GM12878 (cell line): ENCODE data around the gene C9orf153. TPM values are rescaled to one million over a fixed set of nuclear protein-coding genes. Genes with fewer than 3 reads are reported as not detected.

ENCODE experiments used
- ATAC-seq: fragments of 200-7000 bp; cut with Tn5 transposase; 3 replicates; pipeline ENCODE4 v1.9.1; 2020; ENCODE audit warnings: mild to moderate bottlenecking, moderate library complexity
- BruUV-seq: library from RNA; stranded (reverse); fragments of 400-500 nt; replicated peaks from 2 replicates; lab custom pipeline; 2021; lab: Mats Ljungman, UMichigan
- CTCF ChIA-PET: fragments of 300-600 bp; sonication (Branson Sonifier 250); formaldehyde crosslinking; extraction: SDS; loops from one replicate; lab custom pipeline; 2021; ENCODE audit warnings: inconsistent platforms; lab: Yijun Ruan, JAX
- POLR2A ChIA-PET: fragments of 350-600 bp; formaldehyde crosslinking; extraction: SDS; loops from one replicate; lab custom pipeline; 2021; ENCODE audit warnings: inconsistent platforms; lab: Charles Lee
- RAD21 ChIA-PET: fragments of 300-600 bp; sonication (Branson Sonifier 250); formaldehyde crosslinking; loops from one replicate; lab custom pipeline; 2023; ENCODE audit warnings: antibody characterized with exemption; ENCODE audit not compliant: unreplicated experiment; lab: Charles Lee
- SMC1A ChIA-PET: fragments of 300-600 bp; sonication (Branson Sonifier 250); formaldehyde crosslinking; loops from one replicate; lab custom pipeline; 2023; ENCODE audit not compliant: unreplicated experiment, uncharacterized antibody; lab: Charles Lee
- DNase-seq: peaks from one replicate; pipeline ENCODE4 v3.0.0-alpha.2; 2011; ENCODE audit warnings: low read depth, low spot score
- FAIRE-seq: peaks from 3 replicates; lab custom pipeline; 2011; peaks lifted over from hg19 to GRCh38; lab: Jason Lieb, UNC
- H2AFZ ChIP-seq: 2 replicates; pipeline ENCODE4 v1.6.0; 2011; ENCODE audit warnings: low read depth, low read length, control low read depth; ENCODE audit not compliant: control insufficient read depth
- H3K27ac ChIP-seq: 2 replicates; pipeline ENCODE4 v1.5.1; 2011; ENCODE audit warnings: control low read depth; ENCODE audit not compliant: control insufficient read depth, insufficient read depth
- H3K27me3 ChIP-seq, 2 experiments: replicated peaks in 1 of 2; 2 replicates each; pipeline versions ENCODE4 v1.6.0 to v1.6.1; 2011; ENCODE audit warnings: low read length in 1 of 2; ENCODE audit not compliant: control insufficient read depth in 2 of 2, insufficient read depth in 2 of 2
- H3K36me3 ChIP-seq, 2 experiments: 2 replicates each; pipeline ENCODE4 v1.5.1; 2011; ENCODE audit warnings: low read length in 1 of 2; ENCODE audit not compliant: control insufficient read depth in 2 of 2, insufficient read depth in 2 of 2
- H3K4me1 ChIP-seq: 2 replicates; pipeline ENCODE4 v1.6.1; 2011; ENCODE audit warnings: mild to moderate bottlenecking, low read length, moderate library complexity, mixed read lengths; ENCODE audit not compliant: control insufficient read depth, insufficient read depth
- H3K4me2 ChIP-seq: 2 replicates; pipeline ENCODE4 v1.6.0; 2011; ENCODE audit warnings: control low read depth; ENCODE audit not compliant: control insufficient read depth, insufficient read depth
- H3K4me3 ChIP-seq: fragments of 200-600 bp; sonication (generic); 2 replicates; pipeline ENCODE4 v1.5.1; 2016
- H3K79me2 ChIP-seq: 2 replicates; pipeline ENCODE4 v1.6.0; 2011; ENCODE audit warnings: low read length; ENCODE audit not compliant: control insufficient read depth, insufficient read depth
- H3K9ac ChIP-seq: 2 replicates; pipeline ENCODE4 v1.8.0; 2011; ENCODE audit warnings: low read length, control low read depth, mixed read lengths; ENCODE audit not compliant: control insufficient read depth, insufficient read depth
- H3K9me3 ChIP-seq: replicated peaks from 3 replicates; pipeline ENCODE4 v1.5.1; 2011; ENCODE audit warnings: mild to moderate bottlenecking, low read length; ENCODE audit not compliant: control insufficient read depth, insufficient read depth
- H4K20me1 ChIP-seq: 2 replicates; pipeline ENCODE4 v1.6.0; 2011; ENCODE audit not compliant: control insufficient read depth, insufficient read depth
- ATF7 ChIP-seq: fragments of 450-650 bp; IDR thresholded peaks from 2 replicates; pipeline ENCODE4 v1.6.1; 2016; ENCODE audit warnings: low read depth, mild to moderate bottlenecking
- CREB1 ChIP-seq: IDR thresholded peaks from 2 replicates; pipeline ENCODE4 v1.6.1; 2012; ENCODE audit warnings: low read depth, mild to moderate bottlenecking, inconsistent platforms
- CREM ChIP-seq: IDR thresholded peaks from 2 replicates; pipeline ENCODE4 v1.6.1; 2014; ENCODE audit warnings: antibody characterized with exemption, low read depth
- DPF2 ChIP-seq: fragments of 450-650 bp; IDR thresholded peaks from 2 replicates; pipeline ENCODE4 v1.6.1; 2017; ENCODE audit warnings: mild to moderate bottlenecking
- EED ChIP-seq: sonication (generic); IDR thresholded peaks from 2 replicates; pipeline ENCODE4 v1.6.1; 2016; ENCODE audit warnings: antibody characterized with exemption, low read depth
- GABPA ChIP-seq: IDR thresholded peaks from 2 replicates; pipeline ENCODE4 v1.6.1; 2014; ENCODE audit warnings: antibody characterized with exemption, low read depth, mild to moderate bottlenecking, inconsistent platforms
- JUND ChIP-seq: IDR thresholded peaks from 2 replicates; pipeline ENCODE4 v1.6.1; 2012; ENCODE audit warnings: low read depth, mild to moderate bottlenecking, low read length, improper control_type of control experiment, moderate library complexity
- KDM1A ChIP-seq: fragments of 200-600 bp; sonication (generic); IDR thresholded peaks from 2 replicates; pipeline ENCODE4 v1.6.1; 2016; ENCODE audit warnings: borderline replicate concordance
- MTA3 ChIP-seq: IDR thresholded peaks from 2 replicates; pipeline ENCODE4 v1.6.1; 2012; ENCODE audit warnings: low read length, inconsistent platforms, borderline replicate concordance
- NFIC ChIP-seq: IDR thresholded peaks from 2 replicates; pipeline ENCODE4 v1.6.1; 2012; ENCODE audit warnings: low read depth, mild to moderate bottlenecking, inconsistent platforms, low read length, moderate library complexity
- NFYB ChIP-seq: IDR thresholded peaks from 2 replicates; pipeline ENCODE4 v1.6.1; 2011; ENCODE audit warnings: low read depth, mild to moderate bottlenecking, low read length, improper control_type of control experiment, moderate library complexity; ENCODE audit not compliant: insufficient read depth
- NR2C1 ChIP-seq: fragments of 450-650 bp; IDR thresholded peaks from 2 replicates; pipeline ENCODE4 v1.6.1; 2017; ENCODE audit warnings: antibody characterized with exemption, mild to moderate bottlenecking, moderate library complexity
- NRF1 ChIP-seq: conservative IDR thresholded peaks from 2 replicates; pipeline ENCODE4 v1.6.1; 2011; ENCODE audit warnings: mild to moderate bottlenecking, low read depth, low read length, improper control_type of control experiment
- SMARCA5 ChIP-seq: fragments of 450-650 bp; IDR thresholded peaks from 2 replicates; pipeline ENCODE4 v1.6.1; 2017; ENCODE audit warnings: mild to moderate bottlenecking
- SREBF1 ChIP-seq: IDR thresholded peaks from 2 replicates; pipeline ENCODE4 v1.6.1; 2012; ENCODE audit warnings: mild to moderate bottlenecking, low read length
- ZBED1 ChIP-seq: IDR thresholded peaks from 2 replicates; pipeline ENCODE4 v1.6.1; 2016; ENCODE audit warnings: borderline replicate concordance
- ZNF274 ChIP-seq: IDR thresholded peaks from one replicate; pipeline ENCODE4 v1.8.0; 2011; ENCODE audit not compliant: insufficient read length, insufficient read depth
- WGBS: methylation state at CpG from one replicate; pipeline ENCODE4 v1.1.6; 2016; ENCODE audit warnings: low lambda C conversion rate; ENCODE audit not compliant: insufficient replicate concordance, insufficient coverage; ENCODE audit errors: missing lambda C conversion rate; 5-methylcytosine and 5-hydroxymethylcytosine counted together
- in situ Hi-C: fragments of 300-500 bp; cut with MboI; formaldehyde crosslinking; loops from 9 replicates; pipeline ENCODE4 v1.14.3; 2018; ENCODE audit warnings: mixed read lengths
- intact Hi-C: fragments of 100-400 bp; cut with micrococcal nuclease; formaldehyde crosslinking; loops from one replicate; pipeline ENCODE4 v1.14.2; 2022; ENCODE audit not compliant: unreplicated experiment
- polyA plus RNA-seq, 11 experiments: library from polyadenylated mRNA; depleted of rRNA in 4 of 11; unstranded in 6 of 11; stranded (reverse) in 5 of 11; fragments of >200 nt; fragmentation: Nextera tagmentation in 4 of 11; fragmentation: Illumina TruSeq in 1 of 11; extraction: Ambion mirVana in 4 of 11; extraction: Trizol in 1 of 11; gene quantifications; 1 replicate in 1 of 11; 2 replicates in 10 of 11; pipeline versions ENCODE4 v1.2.1 to v1.2.3, GENCODE V29; 2011 to 2016; ENCODE audit warnings: inconsistent platforms in 2 of 11, missing spikeins in 2 of 11, low read depth in 1 of 11
- total RNA-seq, 4 experiments: library from RNA; depleted of rRNA in 3 of 4; stranded (reverse); fragments of >200 nt in 3 of 4; fragmentation: Illumina TruSeq in 1 of 4; extraction: Trizol in 1 of 4; gene quantifications; 2 replicates each; pipeline versions ENCODE4 v1.2.1 to v1.2.3, GENCODE V29; 2013 to 2021
- TF ChIP-seq, protein P1 (sequence below): fragments of 450-650 bp; formaldehyde crosslinking; IDR thresholded peaks from 2 replicates; pipeline ENCODE4 v1.4.0; 2020; ENCODE audit warnings: mild to moderate bottlenecking, moderate library complexity
- TF ChIP-seq, protein P2 (sequence below): IDR thresholded peaks from 2 replicates; pipeline ENCODE4 v1.6.1; 2012; ENCODE audit warnings: mild to moderate bottlenecking, low read depth, low read length
- TF ChIP-seq, protein P3 (sequence below): IDR thresholded peaks from 2 replicates; pipeline ENCODE4 v1.6.1; 2012; ENCODE audit warnings: low read depth, low read length, improper control_type of control experiment

C9orf153 gene
- total and polyA plus RNA-seq, 10 of the 15 experiments (the other 5 are each of a cell fraction or from before 2014, with no cell fraction given): 0.03 to 1.2 (median 0.18) TPM; not detected in 1

DNA sequence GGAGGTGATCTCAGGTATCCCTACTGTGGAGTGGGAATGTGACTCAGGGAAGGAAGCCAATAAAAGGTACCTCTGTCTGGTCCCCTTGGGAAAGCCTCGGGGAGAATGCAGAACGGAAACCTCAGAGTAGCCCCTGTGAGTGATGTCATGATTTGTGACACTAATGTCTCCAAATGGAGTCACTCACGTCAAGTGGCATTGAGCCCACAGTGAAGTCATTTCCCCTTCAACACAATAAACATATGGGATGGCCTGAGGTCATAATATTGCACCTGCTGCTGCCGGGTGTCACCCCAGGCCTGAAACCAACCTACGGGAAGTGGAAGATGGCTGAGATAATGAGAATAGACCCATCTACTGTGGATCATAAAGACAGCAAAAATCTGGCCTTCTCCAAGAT, 84.2 kb downstream of the C9orf153 start:
- ATAC-seq (peak; percentile 53), FAIRE-seq (no peak), DNase-seq (no peak)
- no peaks in the 10 kb centered on the region for H3K27me3 ChIP-seq
- in situ Hi-C loops (no loop called here), intact Hi-C loops (no loop called here)
- H3K4me3 ChIP-seq: no peak overlapping the region
- H4K20me1 ChIP-seq: no peaks in the 10 kb centered on the region
- CTCF ChIA-PET: no interaction called here
- BruUV-seq: no TSS peak
- H2AFZ ChIP-seq: no peak overlapping the region
- H3K9me3 ChIP-seq: no peaks in the 10 kb centered on the region; the same call in 2 of the 3 replicates
- no peak overlapping the region for H3K27ac ChIP-seq
- H3K4me2 ChIP-seq: no peak overlapping the region
- POLR2A ChIA-PET: no interaction called here
- no peak overlapping the region for H3K9ac ChIP-seq
- no peaks in the 10 kb centered on the region for H3K4me1 ChIP-seq
- RAD21 ChIA-PET: no interaction called here
- SMC1A ChIA-PET: no interaction called here
- H3K36me3 ChIP-seq: no peaks in the 10 kb centered on the region
- H3K79me2 ChIP-seq: no peaks in the 10 kb centered on the region
- 18% methylated on average over 5 of the region's 5 CpGs for WGBS
- TF ChIP-seq KDM1A: no peak
- peak; percentile 65 for TF ChIP-seq ATF7
- TF ChIP-seq, protein P1, sequence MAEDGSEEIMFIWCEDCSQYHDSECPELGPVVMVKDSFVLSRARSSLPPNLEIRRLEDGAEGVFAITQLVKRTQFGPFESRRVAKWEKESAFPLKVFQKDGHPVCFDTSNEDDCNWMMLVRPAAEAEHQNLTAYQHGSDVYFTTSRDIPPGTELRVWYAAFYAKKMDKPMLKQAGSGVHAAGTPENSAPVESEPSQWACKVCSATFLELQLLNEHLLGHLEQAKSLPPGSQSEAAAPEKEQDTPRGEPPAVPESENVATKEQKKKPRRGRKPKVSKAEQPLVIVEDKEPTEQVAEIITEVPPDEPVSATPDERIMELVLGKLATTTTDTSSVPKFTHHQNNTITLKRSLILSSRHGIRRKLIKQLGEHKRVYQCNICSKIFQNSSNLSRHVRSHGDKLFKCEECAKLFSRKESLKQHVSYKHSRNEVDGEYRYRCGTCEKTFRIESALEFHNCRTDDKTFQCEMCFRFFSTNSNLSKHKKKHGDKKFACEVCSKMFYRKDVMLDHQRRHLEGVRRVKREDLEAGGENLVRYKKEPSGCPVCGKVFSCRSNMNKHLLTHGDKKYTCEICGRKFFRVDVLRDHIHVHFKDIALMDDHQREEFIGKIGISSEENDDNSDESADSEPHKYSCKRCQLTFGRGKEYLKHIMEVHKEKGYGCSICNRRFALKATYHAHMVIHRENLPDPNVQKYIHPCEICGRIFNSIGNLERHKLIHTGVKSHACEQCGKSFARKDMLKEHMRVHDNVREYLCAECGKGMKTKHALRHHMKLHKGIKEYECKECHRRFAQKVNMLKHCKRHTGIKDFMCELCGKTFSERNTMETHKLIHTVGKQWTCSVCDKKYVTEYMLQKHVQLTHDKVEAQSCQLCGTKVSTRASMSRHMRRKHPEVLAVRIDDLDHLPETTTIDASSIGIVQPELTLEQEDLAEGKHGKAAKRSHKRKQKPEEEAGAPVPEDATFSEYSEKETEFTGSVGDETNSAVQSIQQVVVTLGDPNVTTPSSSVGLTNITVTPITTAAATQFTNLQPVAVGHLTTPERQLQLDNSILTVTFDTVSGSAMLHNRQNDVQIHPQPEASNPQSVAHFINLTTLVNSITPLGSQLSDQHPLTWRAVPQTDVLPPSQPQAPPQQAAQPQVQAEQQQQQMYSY (CRISPR knock-in tag): no peak
- TF ChIP-seq, protein P2, sequence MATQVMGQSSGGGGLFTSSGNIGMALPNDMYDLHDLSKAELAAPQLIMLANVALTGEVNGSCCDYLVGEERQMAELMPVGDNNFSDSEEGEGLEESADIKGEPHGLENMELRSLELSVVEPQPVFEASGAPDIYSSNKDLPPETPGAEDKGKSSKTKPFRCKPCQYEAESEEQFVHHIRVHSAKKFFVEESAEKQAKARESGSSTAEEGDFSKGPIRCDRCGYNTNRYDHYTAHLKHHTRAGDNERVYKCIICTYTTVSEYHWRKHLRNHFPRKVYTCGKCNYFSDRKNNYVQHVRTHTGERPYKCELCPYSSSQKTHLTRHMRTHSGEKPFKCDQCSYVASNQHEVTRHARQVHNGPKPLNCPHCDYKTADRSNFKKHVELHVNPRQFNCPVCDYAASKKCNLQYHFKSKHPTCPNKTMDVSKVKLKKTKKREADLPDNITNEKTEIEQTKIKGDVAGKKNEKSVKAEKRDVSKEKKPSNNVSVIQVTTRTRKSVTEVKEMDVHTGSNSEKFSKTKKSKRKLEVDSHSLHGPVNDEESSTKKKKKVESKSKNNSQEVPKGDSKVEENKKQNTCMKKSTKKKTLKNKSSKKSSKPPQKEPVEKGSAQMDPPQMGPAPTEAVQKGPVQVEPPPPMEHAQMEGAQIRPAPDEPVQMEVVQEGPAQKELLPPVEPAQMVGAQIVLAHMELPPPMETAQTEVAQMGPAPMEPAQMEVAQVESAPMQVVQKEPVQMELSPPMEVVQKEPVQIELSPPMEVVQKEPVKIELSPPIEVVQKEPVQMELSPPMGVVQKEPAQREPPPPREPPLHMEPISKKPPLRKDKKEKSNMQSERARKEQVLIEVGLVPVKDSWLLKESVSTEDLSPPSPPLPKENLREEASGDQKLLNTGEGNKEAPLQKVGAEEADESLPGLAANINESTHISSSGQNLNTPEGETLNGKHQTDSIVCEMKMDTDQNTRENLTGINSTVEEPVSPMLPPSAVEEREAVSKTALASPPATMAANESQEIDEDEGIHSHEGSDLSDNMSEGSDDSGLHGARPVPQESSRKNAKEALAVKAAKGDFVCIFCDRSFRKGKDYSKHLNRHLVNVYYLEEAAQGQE: no peak
- TF ChIP-seq ZNF274: no peak
- TF ChIP-seq NFIC: no peak
- TF ChIP-seq ZBED1: no peak
- no peak for TF ChIP-seq SMARCA5
- no peak for TF ChIP-seq NRF1
- peak; percentile 65; the same call in 1 of the 2 replicates for TF ChIP-seq CREM
- peak; percentile 28; the same call in 1 of the 2 replicates for TF ChIP-seq GABPA
- no peak for TF ChIP-seq DPF2
- TF ChIP-seq NR2C1: no peak
- TF ChIP-seq EED: 0 out of 2 replicates have a peak, but pooled peaks have one; percentile 40
- TF ChIP-seq, protein P3, sequence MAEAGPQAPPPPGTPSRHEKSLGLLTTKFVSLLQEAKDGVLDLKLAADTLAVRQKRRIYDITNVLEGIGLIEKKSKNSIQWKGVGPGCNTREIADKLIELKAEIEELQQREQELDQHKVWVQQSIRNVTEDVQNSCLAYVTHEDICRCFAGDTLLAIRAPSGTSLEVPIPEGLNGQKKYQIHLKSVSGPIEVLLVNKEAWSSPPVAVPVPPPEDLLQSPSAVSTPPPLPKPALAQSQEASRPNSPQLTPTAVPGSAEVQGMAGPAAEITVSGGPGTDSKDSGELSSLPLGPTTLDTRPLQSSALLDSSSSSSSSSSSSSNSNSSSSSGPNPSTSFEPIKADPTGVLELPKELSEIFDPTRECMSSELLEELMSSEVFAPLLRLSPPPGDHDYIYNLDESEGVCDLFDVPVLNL: no peak
- no peak for TF ChIP-seq NFYB
- TF ChIP-seq MTA3: no peak
- TF ChIP-seq CREB1: peak; percentile 66; the same call in 1 of the 2 replicates
- TF ChIP-seq JUND: no peak
- TF ChIP-seq SREBF1: no peak
